Endothelial cell of umbilical vein (primary cell): Measurements from ENCODE around the gene C19orf33.

Source experiments
- POLR2A ChIP-seq: IDR thresholded peaks from 2 replicates; pipeline ENCODE4 v1.6.1; 2012; ENCODE audit warnings: low read depth, mild to moderate bottlenecking, control low read depth, low read length
- TF ChIP-seq, protein P1 (sequence below), 2 donors: IDR thresholded peaks; 1 replicate in 1 of 2; 2 replicates in 1 of 2; pipeline ENCODE4 v1.5.1; 2011; ENCODE audit warnings: low read length in 2 of 2, mild to moderate bottlenecking in 2 of 2, moderate library complexity in 2 of 2, control low read depth in 1 of 2, inconsistent platforms in 1 of 2, low read depth in 1 of 2; ENCODE audit not compliant: insufficient read depth in 1 of 2; ENCODE audit errors: extremely low read depth in 1 of 2

- TF ChIP-seq, protein P1, sequence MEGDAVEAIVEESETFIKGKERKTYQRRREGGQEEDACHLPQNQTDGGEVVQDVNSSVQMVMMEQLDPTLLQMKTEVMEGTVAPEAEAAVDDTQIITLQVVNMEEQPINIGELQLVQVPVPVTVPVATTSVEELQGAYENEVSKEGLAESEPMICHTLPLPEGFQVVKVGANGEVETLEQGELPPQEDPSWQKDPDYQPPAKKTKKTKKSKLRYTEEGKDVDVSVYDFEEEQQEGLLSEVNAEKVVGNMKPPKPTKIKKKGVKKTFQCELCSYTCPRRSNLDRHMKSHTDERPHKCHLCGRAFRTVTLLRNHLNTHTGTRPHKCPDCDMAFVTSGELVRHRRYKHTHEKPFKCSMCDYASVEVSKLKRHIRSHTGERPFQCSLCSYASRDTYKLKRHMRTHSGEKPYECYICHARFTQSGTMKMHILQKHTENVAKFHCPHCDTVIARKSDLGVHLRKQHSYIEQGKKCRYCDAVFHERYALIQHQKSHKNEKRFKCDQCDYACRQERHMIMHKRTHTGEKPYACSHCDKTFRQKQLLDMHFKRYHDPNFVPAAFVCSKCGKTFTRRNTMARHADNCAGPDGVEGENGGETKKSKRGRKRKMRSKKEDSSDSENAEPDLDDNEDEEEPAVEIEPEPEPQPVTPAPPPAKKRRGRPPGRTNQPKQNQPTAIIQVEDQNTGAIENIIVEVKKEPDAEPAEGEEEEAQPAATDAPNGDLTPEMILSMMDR (IDR thresholded peaks at IDR 0.05; ENCODE audit: extremely low read depth in 1 of 2, insufficient read depth in 1 of 2, low read depth in 1 of 2, low read length in 2 of 2), result no peak
- no peak for TF ChIP-seq POLR2A
Observed at GRCh38 chr19:38321646-38322196, 17.7 kb downstream of the C19orf33 start.
